SKM-1 treated with dmso at 0.1 percent for 144 hours (cell line): ENCODE results near the gene ACSF3.

Experiments
- DNase-seq: peaks from one replicate; lab custom pipeline; 2025; ENCODE audit not compliant: unreplicated experiment; lab: John Stamatoyannopoulos, UW

Gene ACSF3

DNA sequence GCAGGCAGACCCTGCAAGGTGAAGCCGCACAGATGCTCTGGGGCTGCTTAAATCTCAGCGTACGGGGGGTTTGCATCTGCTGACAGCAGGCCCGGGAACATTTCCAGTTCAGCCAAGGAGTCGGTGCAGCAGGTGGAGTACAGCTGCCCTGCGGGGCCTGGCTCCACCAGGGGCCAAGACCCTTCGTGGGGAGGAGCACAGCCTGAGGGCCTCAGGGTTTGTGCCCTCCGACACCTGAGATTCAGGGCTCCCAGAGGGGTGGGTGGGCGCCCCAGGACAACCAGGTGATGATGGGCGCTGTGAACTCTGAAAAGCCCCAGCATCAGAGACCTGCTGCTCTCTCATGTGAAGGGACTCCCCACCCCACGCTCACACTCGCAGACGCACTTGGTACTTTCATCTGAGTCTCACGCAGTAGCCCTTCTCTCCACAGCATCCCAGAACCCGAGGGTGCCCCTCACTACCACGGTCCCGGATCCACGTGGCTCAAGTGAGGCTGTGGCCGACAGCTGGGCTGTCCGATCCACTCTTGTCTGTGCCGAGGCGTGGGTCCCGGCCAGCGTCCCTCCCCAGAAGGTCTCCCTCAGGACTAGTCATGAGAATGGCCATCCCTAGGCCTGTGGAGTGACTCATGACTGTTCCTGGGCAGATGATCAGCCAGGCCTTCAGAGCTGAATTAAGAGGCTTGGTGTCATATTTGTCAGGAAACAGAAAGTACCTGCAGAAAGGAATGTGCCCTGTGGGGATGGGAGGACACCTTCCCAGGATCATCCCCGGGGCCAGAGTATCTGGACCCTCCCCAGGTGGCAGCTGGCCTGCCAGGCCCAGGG lies 29.6 kb downstream of the ACSF3 start:
- DNase-seq = no peak

DNA sequence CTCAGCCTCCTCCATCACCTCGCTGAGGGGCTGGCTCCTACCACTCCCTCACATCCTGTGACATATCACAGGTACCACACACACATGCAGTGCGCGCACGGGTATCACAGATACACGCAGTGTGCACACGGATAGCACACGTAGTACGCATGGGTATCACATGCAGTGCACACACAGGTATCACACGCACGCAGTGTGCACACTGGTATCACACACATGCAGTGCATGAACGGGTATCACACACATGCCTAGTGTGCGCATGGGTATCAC lies 30.1 kb downstream of the ACSF3 start:
- DNase-seq = no peak

DNA sequence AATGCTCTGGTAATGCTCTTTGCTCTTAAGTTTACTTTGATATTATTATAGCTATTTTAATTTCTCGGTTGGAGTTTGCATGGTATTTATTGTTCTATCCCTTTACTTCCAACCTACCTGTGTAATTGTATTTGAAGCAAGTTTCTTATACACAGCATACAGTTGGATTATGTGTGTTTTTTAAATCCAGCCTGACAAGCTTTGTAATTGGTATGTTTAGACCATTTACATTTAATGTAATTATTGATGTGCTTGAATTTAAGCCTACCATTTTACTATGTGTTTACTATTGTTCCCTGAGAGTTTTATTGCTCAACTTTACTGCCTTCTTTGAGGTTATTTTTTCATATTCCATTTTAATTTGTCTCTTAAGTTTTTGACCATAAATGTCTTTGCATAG lies 35.7 kb downstream of the ACSF3 start:
- no peak for DNase-seq

DNA sequence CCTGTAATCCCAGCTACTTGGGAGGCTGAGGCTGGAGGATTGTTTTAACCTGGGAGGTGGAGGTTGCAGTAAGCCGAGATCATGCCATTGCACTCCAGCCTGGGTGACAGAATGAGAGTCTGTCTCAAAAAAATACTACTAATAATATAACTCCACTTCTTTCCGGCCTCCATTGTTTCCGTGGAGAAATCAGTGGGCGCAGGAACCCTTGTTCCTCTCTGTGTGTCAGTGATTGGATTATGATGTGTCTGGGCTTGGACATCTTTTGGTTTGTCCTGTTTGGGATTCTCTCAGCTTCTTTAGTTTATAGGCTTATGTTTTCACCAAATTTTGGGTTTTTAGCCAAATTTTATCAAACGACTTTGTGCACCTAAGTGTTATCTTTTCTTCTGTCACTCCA lies 36.8 kb downstream of the ACSF3 start:
- DNase-seq = no peak

DNA sequence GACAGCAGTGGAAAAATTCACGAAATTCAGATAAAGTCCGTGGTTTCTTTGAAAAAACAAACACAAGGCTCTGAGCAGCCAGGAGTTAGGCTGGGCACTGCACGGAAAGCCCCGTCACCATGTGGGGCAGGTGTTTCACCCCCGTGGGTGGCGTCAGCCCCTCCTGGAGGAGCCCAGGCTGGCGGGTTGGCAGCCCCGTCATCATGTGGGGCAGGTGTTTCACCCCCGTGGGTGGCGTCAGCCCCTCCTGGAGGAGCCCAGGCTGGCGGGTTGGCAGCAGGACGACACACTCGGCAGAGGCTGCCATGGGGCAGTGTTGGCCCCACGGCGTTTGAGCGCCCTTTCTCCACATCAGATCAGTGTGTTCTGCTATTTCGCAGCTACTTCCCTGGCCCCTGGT lies 38.1 kb downstream of the ACSF3 start:
- no peak for DNase-seq

DNA sequence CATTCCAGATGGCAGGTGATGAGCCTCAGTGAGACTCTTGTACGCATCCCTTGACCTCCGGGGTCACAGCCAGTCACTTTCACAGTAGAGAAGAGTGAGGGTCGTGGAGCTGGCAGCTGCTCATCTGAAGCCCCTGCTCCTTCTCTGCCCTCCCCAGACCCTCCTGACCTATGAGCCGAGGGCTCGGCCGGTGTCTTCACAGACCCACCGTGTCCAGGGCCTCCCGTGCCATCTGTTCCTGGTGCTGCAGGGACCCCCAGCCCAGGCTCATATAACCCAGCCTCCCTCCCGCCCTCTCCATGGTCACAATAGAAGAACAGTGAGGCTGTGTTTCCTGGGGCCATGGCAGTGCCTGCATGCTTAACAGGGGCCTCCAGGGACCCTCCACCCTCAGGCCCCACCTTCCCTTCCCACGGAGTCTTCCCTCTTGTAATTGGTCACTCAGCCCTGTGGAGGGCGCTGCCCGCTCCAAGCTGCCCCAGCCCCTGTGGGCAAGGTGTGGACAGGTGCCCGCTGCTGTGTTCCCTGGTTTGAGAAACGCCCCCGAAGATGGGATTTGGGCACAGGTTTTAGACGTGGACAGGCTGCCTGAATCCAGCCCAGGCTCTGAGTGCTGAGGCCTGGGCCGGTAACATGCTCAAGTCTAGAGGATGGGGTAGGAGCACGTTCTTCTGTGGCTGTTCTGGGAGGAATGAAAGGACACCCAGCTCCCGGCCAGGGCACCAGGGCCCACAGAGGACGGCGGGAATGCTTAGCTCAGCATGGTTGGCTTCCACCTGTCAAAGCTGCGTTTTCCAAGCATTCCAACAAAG lies 38.7 kb downstream of the ACSF3 start:
- DNase-seq = no peak

DNA sequence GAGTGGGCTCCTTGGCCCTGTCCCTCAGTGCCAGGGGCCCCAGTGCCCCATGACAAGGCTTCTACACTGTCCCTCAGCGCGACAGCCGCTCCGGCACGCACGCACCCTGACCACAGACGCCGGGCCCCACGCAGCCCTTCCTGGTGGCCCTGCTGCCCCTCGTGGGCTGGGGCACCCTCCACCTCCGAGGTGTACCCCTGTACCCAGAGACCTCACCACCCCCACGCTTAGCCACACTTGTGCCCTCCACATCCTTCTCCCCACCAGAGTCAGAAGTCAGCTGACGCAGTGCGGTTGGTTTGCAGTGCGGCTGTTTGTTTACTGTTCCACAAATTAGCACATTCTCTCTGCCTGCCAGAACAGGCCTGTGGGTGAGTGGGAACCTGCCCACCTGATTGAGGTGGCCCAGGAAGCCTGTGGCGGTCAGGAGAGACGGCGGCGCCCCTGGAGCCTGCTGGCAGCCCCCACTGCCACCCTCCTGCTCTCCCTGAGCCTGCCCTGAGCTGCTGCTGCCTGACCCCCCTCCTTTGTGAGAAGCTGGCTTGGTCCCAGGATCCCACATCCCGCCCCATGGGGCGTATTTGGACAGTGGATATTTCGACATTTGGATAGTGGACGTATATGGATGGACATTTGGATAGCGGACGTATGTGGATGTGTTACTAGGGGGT lies 39.9 kb downstream of the ACSF3 start:
- no peak for DNase-seq

DNA sequence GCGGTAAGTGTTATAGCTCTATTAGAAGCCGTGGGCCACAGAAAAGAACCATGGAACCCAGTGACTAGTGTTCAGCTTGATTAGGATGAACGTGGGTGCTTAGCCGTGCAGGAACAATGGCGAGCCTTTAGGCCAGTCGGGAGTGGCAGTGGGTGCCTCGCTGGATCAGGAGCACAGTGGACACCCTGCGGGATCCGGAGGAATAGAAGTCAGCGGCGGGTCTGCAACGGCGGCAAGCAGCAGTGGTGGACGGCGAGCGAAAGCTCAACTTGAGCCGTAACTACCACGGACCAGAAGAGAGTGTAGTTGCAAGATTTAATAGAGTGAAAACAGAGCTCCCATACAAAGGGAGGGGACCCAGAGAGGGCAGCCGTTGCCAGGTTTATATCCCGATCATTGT lies 40.6 kb downstream of the ACSF3 start:
- no peak for DNase-seq

DNA sequence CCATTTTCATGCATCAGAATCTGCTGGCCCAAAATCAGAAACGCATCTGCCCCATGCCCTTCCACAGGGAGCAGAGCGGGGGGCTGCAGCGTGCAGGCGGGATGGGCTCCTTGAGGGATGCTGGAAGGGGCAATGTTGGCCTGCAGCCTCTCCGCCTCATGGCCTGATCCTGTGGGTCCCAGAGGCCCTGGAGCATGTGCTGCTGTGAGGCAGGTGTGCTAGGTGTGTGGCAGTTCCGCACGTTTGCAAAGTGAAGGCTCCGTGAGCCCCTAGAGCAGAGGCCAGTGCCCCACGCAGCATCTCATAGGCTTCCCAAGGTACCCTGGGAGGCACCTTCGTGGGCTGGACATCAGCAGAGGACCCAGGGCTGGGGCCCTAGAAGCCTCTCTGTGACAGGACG lies 41.5 kb downstream of the ACSF3 start:
- no peak for DNase-seq

DNA sequence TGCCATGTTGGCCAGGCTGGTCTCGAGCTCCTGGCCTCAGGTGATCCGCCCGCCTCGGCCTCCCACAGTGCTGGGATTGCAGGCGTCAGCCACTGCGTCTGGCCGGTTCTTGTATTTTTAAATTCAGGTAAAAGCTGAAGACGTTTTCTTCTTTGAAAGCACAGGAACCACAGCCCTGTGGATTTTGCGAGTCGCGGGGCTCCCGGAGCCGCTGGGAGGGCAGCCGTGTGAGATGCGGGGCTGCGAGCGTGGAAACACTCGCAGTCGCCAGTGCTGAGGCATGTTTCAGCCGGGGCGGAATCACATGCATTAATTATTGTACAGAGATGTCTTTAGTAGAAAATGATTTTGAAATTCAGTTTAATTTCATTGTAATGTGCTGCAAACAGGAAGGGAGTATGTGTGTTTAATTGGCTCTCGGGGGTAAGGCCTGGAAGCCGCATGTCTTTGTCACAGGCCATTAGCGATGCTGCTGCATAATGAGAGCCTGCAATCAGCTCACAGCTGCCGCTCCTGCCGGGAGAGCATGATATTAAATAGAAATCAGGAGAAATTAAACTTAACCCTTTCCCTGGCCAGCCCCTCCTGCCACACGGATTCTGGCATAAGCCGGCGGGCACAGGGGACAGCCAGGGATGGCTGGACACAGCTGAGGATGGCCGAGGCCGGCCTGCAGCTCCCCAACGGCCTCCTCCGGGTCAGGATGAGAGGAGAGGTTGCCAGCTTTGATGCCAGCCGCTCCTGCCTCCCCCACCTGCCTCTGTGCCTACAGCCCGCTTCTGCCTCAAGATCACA lies 42.5 kb downstream of the ACSF3 start:
- no peak for DNase-seq

DNA sequence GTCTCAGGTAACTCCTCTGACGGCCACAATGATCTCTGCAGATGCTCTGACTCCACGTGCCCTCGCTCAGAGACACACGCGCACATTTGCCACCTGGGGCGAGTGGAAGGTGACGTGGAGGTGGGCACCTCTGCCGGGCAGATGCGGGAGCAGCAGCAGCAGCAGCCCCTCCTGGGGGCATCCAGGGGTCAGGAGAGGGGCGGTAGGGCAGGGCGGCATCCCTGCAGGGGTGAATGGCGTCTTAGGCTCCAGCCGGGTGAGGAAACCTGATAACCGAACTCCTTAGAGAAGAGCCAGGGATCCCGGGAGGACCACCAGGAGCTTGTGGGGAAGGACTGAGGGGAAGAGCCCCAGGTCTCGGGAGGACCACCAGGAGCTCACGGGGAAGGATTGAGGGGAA lies 43.3 kb downstream of the ACSF3 start:
- no peak for DNase-seq

DNA sequence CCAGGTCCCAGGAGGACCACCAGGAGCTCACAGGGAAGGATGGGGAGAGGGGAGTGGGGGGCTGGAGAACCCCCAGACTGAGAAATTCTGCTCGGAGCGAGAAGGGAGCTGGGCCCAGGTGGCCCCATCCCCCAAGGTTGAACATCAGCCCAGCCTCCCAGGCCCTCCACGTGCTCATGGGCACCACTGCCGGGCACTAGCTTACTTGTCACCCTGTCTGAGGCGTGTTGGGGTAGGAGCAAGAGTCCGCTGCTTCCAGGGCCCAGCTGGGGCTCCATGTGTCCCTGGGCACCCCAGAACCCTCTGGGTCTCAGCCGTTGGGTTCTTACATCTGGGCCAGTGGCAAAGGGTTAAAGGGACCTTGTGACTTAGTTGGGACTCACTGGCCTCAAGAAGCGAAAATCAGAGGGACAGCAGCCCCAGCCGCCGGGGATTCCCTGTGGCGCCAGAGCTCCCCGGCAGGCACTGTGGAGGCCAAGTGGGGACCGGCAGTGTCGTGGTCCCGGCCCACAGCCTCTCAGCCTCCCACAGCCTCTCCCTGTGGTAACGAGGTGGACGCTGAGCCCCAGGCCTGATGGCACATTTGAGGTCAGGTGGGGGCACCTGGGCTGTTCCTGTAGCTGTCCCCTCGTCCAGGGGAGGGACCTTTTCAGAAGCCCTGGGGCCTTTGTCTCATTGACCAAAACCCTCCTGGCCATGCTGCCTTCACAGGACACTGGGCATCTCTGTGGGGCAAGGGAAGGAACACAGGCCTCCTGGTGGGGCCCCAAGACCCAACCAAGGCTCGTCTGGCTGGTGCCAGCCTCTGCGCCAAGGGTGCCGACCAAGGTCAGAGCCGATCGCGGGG lies 44.2 kb downstream of the ACSF3 start:
- DNase-seq = no peak

DNA sequence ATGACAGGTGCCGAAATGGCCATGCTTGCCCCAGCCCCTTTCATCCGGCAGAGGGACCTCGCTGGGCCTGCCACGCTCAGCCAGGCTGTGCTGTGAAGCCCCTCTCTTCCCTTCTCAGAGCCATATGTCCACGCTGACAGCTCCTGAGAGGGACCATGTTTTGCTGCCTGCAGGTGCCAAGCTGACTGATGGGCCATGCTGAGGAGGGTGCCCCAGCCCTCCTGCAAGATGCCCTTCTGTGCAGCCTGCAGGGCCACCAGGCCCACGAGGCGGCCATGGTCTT lies 44.8 kb downstream of the ACSF3 start:
- no peak for DNase-seq

DNA sequence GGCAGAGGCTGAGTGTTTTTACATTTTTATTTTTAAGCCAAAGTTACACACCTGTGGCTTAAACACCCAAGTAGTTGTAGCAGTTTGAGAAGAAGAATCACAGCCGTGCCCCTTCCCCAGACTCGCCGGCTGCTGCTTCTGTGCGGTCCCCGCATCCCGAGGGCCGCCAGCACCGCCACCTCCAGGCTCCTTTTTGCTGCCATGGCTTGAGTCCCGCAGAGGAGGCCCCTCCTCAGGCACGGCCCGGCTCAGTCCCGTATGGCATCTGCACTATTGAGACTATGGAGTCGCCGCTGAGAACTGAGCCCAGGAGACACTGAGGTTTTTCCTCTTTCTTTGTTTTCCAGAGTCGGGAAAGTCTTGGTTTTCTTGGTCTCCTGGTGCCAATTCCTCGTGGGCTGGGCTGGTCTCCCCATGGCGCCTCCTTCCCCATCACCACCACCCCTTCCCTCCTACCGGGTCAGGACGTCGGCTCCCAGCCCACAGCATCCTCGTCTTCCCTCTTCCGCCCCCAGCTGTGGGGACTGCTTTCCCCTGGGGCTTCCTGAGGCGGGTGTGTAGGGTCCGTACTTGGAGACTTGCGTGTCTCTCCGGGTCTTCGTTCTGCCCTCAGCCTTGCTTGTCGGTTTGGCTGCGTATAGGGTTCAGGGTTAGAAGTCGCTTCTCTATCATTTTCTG lies 45.3 kb downstream of the ACSF3 start:
- DNase-seq = no peak

DNA sequence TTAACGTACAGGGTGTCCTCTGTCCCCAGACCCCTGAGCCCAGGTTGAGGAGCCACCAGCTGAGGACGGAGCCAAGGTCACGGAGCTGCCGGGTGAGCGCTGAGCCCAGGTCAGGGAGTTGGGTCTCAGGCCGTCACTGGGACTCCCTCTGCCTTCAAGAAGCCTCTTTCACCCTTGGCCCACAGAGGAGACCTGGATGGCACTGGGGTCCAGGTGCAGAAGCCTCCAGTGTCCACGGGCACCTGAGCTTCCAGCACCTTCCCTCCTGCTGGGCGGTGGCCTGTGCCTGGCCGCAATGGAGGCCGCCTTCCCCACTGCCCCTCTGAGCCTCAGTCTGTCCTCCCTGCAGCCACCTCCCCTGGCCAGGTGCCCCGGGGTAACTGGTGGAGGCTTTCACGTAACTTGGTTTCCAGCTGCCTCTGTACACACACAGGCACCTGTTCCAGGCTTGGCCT lies 46.3 kb downstream of the ACSF3 start:
- DNase-seq = no peak

DNA sequence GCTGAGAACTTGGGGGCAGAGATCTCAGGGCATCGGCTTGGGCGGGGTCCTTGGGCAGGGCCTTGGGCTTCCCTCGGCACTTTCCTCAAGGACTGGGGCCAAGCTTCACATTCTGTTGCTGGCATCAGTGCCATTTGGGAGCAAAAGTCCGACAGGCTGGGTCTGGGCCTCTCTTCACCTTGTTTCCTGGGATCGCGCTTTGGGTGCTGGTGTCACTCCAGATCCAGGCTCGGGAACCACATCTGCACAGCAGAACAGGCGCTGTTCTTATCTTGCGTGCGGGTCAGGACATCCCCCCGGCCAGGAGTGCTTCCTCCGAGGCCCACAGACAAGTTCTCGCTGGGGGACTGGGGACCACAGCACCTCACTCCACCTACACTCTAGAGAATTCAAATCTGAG lies 46.7 kb downstream of the ACSF3 start:
- DNase-seq = no peak

DNA sequence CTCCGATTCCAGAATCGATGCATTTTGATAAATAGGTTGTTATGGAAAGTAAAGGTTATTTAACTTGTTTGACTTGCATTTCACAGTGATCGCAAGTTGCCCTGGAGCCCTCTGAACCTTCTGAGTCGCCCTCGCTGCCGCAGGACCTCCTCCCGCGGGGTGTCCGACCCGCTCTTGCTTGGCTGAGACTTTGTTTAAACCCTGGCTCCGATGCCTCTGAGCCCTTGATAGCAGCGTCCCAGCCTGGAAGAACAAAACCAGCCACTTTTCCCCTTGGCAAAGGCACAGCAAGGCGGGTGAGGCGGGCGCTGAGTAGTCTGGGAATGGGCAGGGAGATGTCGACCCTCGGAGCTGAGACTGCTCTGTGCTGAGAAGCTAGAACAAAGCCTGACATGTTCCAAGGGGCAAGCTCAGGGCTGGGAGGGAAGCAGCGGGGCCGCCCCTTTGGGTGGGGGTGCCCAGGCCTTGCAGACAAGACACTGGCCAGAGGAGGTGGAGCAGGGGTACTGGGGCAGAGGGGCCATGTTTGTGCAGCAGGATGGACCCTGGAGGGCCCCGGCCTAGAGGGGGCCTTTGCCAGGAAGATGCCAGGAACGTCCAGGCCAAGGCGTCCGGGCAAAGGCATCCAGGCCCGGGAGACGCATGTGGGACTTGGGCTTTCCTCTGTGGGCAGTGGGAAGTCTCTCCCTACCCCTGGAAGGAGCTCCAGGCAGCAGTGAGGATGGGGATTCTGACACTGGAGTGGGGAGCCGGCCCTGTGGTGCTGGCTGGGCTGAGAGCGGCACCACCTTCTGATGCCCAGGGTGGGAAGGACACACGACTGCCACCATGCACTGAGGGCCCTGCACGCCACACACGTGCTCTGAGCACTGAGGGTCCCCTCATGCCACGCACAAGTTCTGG lies 47.6 kb downstream of the ACSF3 start:
- no peak for DNase-seq

DNA sequence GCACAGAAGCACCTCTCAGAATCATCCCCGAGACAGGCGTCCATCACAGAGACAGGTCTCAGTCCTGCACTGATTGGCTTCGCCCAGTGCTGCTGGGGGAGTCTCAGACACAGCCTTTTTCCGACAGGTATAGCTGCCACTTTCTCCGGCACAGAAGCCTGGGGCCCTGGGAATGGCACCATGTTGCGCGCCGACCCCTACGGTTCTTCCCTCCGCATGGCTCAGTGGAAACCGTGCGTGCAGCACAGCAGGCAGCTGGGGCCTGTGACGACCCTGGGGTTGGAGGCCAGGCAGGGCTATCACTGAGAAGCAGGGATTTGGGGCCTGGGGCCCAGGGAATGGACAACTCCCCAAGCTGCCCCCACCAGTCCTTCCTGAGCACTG lies 48.2 kb downstream of the ACSF3 start:
- no peak for DNase-seq
